Lung microvascular endothelial cell (primary cell): Measurements from ENCODE around the gene EBLN2. TPM values are rescaled to one million over a fixed set of nuclear protein-coding genes. Genes with fewer than 3 reads are reported as not detected.

ENCODE experiments used
- DNase-seq, 2 donors: peaks; one replicate each; pipeline versions ENCODE4 v3.0.0 to v3.0.0-alpha.2; 2010; ENCODE audit warnings: low read depth in 2 of 2
- total RNA-seq: library from RNA; depleted of rRNA; stranded (reverse); fragments of >200 nt; gene quantifications from 2 replicates; pipeline ENCODE4 v1.2.1, GENCODE V29; 2014

Gene EBLN2
- total RNA-seq, 1 donor from 2014 or later = 3.0 TPM

DNA sequence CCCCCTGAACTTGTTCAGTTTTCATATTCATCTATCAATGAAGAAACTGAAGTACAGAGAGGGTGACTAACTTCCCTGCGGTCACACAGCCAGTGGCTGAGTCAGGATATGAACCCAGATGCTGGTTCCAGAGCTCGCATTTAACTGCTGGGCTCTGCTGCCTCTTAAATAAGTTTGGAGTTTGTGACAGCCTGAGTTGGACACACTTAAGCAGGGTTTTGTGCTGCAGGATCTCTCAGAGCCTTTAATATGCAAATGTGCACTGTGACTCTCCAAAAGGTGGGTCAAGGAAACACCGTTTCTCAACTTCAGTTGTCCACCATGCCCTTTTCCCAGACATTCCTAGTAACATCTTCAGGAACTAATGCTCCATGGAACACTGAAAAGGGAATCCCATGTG, 45.8 kb downstream of the EBLN2 start:
- no peak for DNase-seq

DNA sequence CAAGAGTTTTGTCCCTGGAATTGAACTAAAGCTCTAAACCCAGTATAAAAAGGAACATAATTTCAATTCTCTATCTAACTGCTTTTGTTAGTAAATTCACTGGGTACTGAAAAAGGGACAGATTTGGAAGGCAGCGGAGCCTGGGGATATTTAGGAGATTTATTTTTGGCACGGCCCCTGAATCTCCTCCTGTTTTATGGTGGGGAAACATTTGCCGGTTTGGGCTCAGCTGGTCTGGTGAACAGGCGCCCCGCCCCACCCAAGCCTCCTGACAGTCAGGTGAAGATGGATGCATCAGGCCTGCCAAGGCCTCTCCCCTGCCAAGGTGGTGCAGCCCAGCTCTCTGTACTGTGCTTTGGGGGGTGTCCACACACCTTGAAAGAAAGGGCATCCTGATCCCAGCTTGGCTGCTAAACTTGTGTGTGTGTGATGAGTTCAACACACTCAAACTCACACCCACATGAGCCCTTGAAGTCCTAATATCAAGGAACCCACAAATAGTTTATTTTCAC, 46.3 kb downstream of the EBLN2 start:
- no peak for DNase-seq

DNA sequence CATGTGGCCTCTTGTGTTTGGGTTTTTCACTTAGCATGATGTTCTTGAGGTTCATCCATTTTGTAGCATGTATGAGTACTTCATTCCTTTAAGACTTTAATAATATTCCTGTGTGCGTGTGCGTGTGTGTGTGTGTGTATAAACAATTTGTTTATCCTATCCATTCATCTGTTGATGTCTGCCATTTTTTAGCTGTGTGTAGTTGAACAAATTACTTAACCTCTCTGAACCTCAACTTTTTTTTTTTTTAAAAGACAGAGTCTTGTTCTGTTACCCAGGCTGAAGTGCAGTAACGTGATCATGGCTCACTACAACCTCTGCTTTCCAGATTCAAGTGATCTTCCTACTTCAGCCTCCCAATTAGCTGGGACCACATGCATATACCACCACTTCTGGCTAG, 47.3 kb downstream of the EBLN2 start:
- DNase-seq = no peak

DNA sequence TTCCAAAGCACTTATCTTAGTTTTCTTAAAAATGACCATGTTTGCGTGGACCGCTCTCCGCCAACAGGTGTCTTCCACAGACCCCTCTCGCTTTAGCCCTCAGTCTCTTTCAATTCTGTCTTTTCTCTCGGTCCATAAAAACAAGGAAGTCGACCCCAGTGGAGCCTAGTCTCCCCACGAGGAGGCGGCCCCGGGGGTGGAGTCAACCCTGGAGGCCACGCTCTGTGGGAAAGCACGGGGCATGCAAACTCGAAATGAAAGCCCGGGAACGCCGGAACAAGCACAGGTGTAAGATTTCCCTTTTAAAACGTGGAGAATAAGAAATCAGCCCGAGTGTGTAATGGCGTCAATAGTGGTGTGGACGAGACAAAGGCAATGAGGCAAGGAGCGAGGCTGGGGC, 49.1 kb downstream of the EBLN2 start:
- no peak for DNase-seq

Other genes with a start within 250 kb of the EBLN2 start
- 9.8 and 11.3 TPM in 2 replicates for gene SHQ1, start 213.2 kb upstream of the EBLN2 start, total RNA-seq
- gene GXYLT2, start 173.6 kb upstream of the EBLN2 start, total RNA-seq = under 0.01 and 0.22 TPM in 2 replicates
- gene PPP4R2, start 64.8 kb upstream of the EBLN2 start, total RNA-seq = 41.6 and 57.7 TPM in 2 replicates